Measurements from ENCODE around the gene MPPED2.

- TF ChIP-seq CTCF (conservative IDR thresholded peaks at IDR 0.05) (no peak; the same call in 1 of the 2 replicates), ZFX (IDR thresholded peaks at IDR 0.05) (no peak)
These were observed 31.6 kb upstream of the MPPED2 start for GRCh38 chr11:30617762-30618161.
